ENCODE data around the gene TTC39B. TPM values are rescaled to one million over a fixed set of nuclear protein-coding genes. Genes with fewer than 3 reads are reported as not detected.

Gene TTC39B
- 10 to 100 TPM; 37.2 to 55.3 (median 45.6) TPM for total RNA-seq

DNA sequence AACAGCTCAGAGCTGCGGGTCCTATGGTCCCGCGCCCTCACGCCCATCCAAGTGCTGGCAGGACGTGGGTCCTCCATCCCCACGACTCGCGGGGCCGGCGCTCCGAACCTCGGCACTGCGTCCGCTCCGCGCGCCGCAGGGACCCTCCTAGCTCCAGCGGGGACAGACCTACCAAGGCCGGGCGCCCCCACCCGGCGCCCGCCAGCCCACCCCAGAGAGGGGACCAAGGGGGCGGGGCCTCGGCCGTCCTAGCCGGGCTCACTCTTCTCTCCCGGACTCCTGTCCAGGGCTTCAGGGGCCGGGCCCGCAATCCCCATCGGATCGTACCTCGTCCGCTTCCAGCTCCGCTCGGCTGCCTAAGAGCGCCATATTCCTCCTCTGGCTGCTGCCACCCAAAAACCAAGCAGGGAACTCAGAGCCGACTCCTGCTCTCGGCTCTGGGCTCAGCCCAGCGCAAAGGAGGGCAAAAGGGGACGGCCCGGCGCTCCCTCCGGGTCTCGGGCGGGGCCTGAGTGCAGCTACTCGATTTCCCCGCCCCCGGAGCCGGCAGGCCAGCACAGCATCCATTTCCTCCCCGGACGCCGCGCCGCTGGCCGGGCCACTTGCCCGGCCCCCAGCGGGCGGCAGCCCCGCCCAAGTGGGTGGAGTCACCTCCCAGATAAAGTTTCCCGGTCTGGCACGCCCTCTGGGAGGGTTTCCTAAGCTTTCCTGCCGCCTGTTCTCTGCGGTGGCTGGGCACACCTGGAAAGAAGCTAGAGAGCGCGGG lies at the start of gene TTC39B:
Gene TTC39B (minus strand): TSS at position 460 of the 766 bp plus-strand sequence. CDS start 91 bp downstream, at position 369.
- Histone ChIP-seq H3K9me3 (no peaks in the 10 kb centered on the region), H3K27ac (peak within 1 kb of the TSS; percentile 91), H3K36me3 (no peaks in the 10 kb centered on the region), H3K4me1 (peaks cover 26% of the 10 kb centered on the region), H3K27me3 (no peaks in the 10 kb centered on the region), H3K4me3 (peak within 1 kb of the TSS; percentile 93)
- WGBS, result 0% methylated on average over 19 of the region's 67 CpGs
- peak; percentile 94 for DNase-seq (ENCODE audit: low spot score in 2 of 2)
- TF ChIP-seq POLR2AphosphoS5 (IDR thresholded peaks at IDR 0.05) (peak in 1 of 3 donors; percentile 31), CTCF (IDR thresholded peaks at IDR 0.05) (no peak), POLR2A (IDR thresholded peaks at IDR 0.05) (peak in 1 of 2 donors; percentile 71), EP300 (IDR thresholded peaks at IDR 0.05) (no peak)

DNA sequence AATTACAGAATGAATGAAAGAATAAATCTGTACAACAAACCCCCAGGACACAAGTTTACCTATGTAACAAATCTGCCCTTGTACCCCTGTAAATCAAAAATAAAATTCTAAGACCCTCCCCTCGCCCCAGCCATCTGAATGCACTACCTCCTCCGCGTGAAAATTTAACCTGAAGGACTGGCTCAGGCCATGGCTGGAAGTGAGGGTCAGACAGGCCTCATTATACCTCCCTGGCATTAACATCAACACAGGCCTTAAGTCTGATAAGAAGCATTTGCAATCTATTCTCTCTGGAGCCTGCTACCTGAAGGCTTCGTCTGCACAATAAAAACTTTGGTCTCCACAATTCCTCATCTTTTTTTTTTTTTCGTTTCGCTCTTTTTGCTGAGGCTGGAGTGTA lies 48.7 kb upstream of the TTC39B start:
- 89% methylated on average over 6 of the region's 6 CpGs for WGBS
- no peaks in the 10 kb centered on the region for H3K9me3 ChIP-seq
- H3K36me3 ChIP-seq, result no peaks in the 10 kb centered on the region
- DNase-seq (ENCODE audit: low spot score in 2 of 2), result no peak
- H3K4me3 ChIP-seq, result no peak overlapping the region
- TF ChIP-seq EP300 (IDR thresholded peaks at IDR 0.05) (no peak), CTCF (IDR thresholded peaks at IDR 0.05) (no peak), POLR2AphosphoS5 (IDR thresholded peaks at IDR 0.05) (no peak), POLR2A (IDR thresholded peaks at IDR 0.05) (no peak)
- H3K4me1 ChIP-seq, result no peaks in the 10 kb centered on the region
- H3K27me3 ChIP-seq, result no peaks in the 10 kb centered on the region
- no peak overlapping the region for H3K27ac ChIP-seq

DNA sequence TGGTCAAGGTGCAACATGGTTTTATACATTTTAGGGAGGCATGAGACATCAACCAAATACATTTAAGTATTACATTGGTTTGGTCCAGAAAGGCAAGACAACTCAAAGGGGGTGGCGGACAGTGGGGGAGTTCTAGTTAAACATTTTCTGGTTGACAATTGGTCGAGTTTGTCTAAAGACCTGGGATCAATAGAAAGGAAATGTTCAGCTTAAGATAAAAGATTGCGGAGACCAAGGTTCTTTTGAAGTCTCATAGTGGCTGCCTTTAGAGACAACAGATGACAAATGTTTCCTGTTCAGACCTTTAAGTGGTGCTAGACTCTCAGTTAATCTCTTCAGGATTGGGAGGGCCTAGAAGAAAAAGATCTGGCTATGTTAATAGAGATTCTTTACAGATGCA lies 47.7 kb upstream of the TTC39B start:
- Histone ChIP-seq H3K36me3 (no peaks in the 10 kb centered on the region), H3K27ac (no peak overlapping the region), H3K9me3 (no peaks in the 10 kb centered on the region), H3K4me3 (no peak overlapping the region), H3K27me3 (no peaks in the 10 kb centered on the region), H3K4me1 (no peaks in the 10 kb centered on the region)
- TF ChIP-seq CTCF (IDR thresholded peaks at IDR 0.05), result no peak
- no peak for TF ChIP-seq POLR2A (IDR thresholded peaks at IDR 0.05)
- no peak for TF ChIP-seq POLR2AphosphoS5 (IDR thresholded peaks at IDR 0.05)
- TF ChIP-seq EP300 (IDR thresholded peaks at IDR 0.05), result no peak
- WGBS, result 84% methylated on average over 3 of the region's 3 CpGs
- DNase-seq (ENCODE audit: low spot score in 2 of 2), result no peak

- no peak for DNase-seq (ENCODE audit: low spot score in 2 of 2)
- H3K36me3 ChIP-seq, result no peaks in the 10 kb centered on the region
- WGBS, result 97% methylated on average over 4 of the region's 4 CpGs
- TF ChIP-seq EP300 (IDR thresholded peaks at IDR 0.05) (no peak), POLR2A (IDR thresholded peaks at IDR 0.05) (no peak)
- no peaks in the 10 kb centered on the region for H3K4me1 ChIP-seq
- no peak overlapping the region for H3K4me3 ChIP-seq
- no peak overlapping the region for H3K27ac ChIP-seq
- H3K27me3 ChIP-seq, result no peaks in the 10 kb centered on the region
- no peaks in the 10 kb centered on the region for H3K9me3 ChIP-seq
These were observed 46.9 kb upstream of the TTC39B start for GRCh38 chr9:15353892-15354291.

DNA sequence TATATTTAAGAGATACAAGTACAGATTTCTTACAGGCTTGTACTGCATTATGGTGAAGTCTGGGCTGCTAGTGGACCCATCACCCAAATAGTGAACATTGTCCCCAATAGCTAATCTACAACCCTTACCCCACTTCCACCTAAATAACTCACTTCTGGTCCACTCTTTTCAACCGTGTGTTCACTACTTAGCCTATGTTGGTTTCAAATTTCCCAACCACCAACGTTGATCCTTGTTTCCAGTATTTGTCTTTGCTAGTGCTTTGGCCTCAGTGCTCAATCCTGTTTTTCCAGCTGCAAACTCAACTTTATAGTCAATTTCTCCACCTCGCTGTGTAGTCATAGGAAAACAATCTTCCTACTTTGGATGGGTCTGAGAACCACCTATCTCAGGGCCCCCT lies 45.3 kb upstream of the TTC39B start:
- no peaks in the 10 kb centered on the region for H3K27me3 ChIP-seq
- WGBS, result 36% methylated on average over 3 of the region's 3 CpGs

GRCh38 chr9:15349892-15350761 lies 43.1 kb upstream of the TTC39B start:
- Histone ChIP-seq H3K27ac (no peak overlapping the region), H3K36me3 (no peaks in the 10 kb centered on the region), H3K4me3 (no peak overlapping the region), H3K9me3 (no peaks in the 10 kb centered on the region), H3K27me3 (no peaks in the 10 kb centered on the region), H3K4me1 (no peaks in the 10 kb centered on the region)
- DNase-seq (ENCODE audit: low spot score in 2 of 2), result no peak
- WGBS, result 64% methylated on average over 7 of the region's 7 CpGs
- TF ChIP-seq EP300 (IDR thresholded peaks at IDR 0.05) (no peak), CTCF (IDR thresholded peaks at IDR 0.05) (no peak), POLR2AphosphoS5 (IDR thresholded peaks at IDR 0.05) (no peak), POLR2A (IDR thresholded peaks at IDR 0.05) (no peak)

More for the DNA sequence above, 45.3 kb upstream of the TTC39B start:
- no peak overlapping the region for H3K4me3 ChIP-seq
- TF ChIP-seq POLR2A (IDR thresholded peaks at IDR 0.05), result no peak
- no peaks in the 10 kb centered on the region for H3K9me3 ChIP-seq
- H3K36me3 ChIP-seq, result no peaks in the 10 kb centered on the region
- no peak overlapping the region for H3K27ac ChIP-seq
- no peak for DNase-seq (ENCODE audit: low spot score in 2 of 2)
- H3K4me1 ChIP-seq, result no peaks in the 10 kb centered on the region
